Uterus (tissue), 4 donors: Measurements from ENCODE around the gene MS4A14. TPM values are rescaled to one million over a fixed set of nuclear protein-coding genes. Genes with fewer than 3 reads are reported as not detected.

ENCODE experiments used
- DNase-seq, 2 donors: peaks; one replicate each; pipeline ENCODE4 v3.0.0-alpha.2; 2019 to 2020
- H3K27ac ChIP-seq, 2 donors: fragments of 200-600 bp; sonication (generic); 1 replicate in 1 of 2; 2 replicates in 1 of 2; pipeline ENCODE4 v1.5.1; 2016 to 2018
- H3K27me3 ChIP-seq, 2 donors: fragments of 200-600 bp; sonication (generic); one replicate each; pipeline ENCODE4 v1.5.1; 2018 to 2019; ENCODE audit warnings: control low read depth in 1 of 2
- H3K36me3 ChIP-seq, 2 donors: fragments of 200-600 bp; sonication (generic); one replicate each; pipeline ENCODE4 v1.5.1; 2019; ENCODE audit warnings: control low read depth in 1 of 2
- H3K4me1 ChIP-seq, 2 donors: fragments of 200-600 bp; sonication (generic); one replicate each; pipeline ENCODE4 v1.5.1; 2018 to 2019; ENCODE audit warnings: control low read depth in 1 of 2
- H3K4me3 ChIP-seq, 2 donors: fragments of 200-600 bp; sonication (generic); 1 replicate in 1 of 2; 2 replicates in 1 of 2; pipeline ENCODE4 v1.5.1; 2018 to 2019; ENCODE audit warnings: mild to moderate bottlenecking in 1 of 2
- H3K9me3 ChIP-seq, 2 donors: fragments of 200-600 bp; sonication (generic); one replicate each; pipeline ENCODE4 v1.5.1; 2019; ENCODE audit warnings: control low read depth in 1 of 2
- POLR2A ChIP-seq, 2 donors: fragments of 450-650 bp; IDR thresholded peaks; one replicate each; pipeline ENCODE4 v1.6.1; 2016; ENCODE audit warnings: antibody characterized with exemption in 2 of 2, mild to moderate bottlenecking in 1 of 2, moderate library complexity in 1 of 2
- intact Hi-C: fragments of 100-400 bp; cut with DNase I; formaldehyde crosslinking; loops from one replicate; pipeline ENCODE4 v1.15.1; 2023; ENCODE audit warnings: low total_unique reads
- total RNA-seq, 4 donors: library from RNA; depleted of rRNA in 3 of 4; stranded (reverse); fragments of >200 nt in 3 of 4; gene quantifications; one replicate each; pipeline versions ENCODE4 v1.1.0 to v1.2.4, GENCODE V29; 2014 to 2023
- TF ChIP-seq, protein P1 (sequence below), 4 experiments: fragments of 200-600 bp in 2 of 4; fragments of 450-650 bp in 2 of 4; sonication (generic) in 2 of 4; IDR thresholded peaks; one replicate each; pipeline ENCODE4 v1.5.1; 2016 to 2019; ENCODE audit warnings: antibody characterized with exemption in 4 of 4, mild to moderate bottlenecking in 2 of 4, moderate library complexity in 1 of 4
- donor health status: DM: yes; HTN: yes; CAD: no.

The MS4A14 gene
- total RNA-seq, 4 donors from 2014 or later = 0.26 to 1.7 TPM; not detected in 2

DNA sequence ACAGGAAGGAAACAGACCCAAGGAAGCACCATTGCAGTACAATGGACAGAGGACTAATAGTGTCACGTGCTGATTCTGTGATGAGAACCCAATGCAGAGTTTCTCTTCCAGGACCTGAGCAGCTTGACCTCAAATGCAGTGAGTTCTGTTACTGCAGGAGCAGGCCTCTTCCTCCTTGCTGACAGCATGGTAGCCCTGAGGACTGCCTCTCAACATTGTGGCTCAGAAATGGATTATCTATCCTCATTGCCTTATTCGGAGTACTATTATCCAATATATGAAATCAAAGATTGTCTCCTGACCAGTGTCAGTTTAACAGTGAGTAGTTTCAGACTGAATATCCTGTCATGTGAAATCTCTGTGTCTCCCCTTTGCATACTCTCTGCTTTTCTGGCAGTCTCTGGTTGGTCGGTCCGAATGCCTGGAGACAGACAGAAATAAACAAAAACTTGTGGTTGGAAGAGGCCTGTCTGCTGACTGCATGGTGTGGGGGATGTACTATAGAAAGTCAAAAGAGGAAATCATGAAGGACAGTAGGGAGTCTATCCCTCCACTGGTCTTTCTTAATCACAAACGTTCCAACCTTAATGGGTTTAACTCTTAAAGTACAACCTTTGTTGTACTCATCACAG is 6.9 kb upstream of the MS4A14 start:
- H3K27me3 ChIP-seq = no peaks in the 10 kb centered on the region
- no peak for TF ChIP-seq POLR2A (IDR thresholded peaks at IDR 0.05)
- TF ChIP-seq, protein P1, sequence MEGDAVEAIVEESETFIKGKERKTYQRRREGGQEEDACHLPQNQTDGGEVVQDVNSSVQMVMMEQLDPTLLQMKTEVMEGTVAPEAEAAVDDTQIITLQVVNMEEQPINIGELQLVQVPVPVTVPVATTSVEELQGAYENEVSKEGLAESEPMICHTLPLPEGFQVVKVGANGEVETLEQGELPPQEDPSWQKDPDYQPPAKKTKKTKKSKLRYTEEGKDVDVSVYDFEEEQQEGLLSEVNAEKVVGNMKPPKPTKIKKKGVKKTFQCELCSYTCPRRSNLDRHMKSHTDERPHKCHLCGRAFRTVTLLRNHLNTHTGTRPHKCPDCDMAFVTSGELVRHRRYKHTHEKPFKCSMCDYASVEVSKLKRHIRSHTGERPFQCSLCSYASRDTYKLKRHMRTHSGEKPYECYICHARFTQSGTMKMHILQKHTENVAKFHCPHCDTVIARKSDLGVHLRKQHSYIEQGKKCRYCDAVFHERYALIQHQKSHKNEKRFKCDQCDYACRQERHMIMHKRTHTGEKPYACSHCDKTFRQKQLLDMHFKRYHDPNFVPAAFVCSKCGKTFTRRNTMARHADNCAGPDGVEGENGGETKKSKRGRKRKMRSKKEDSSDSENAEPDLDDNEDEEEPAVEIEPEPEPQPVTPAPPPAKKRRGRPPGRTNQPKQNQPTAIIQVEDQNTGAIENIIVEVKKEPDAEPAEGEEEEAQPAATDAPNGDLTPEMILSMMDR (IDR thresholded peaks at IDR 0.05) = no peak
- no peaks in the 10 kb centered on the region for H3K4me1 ChIP-seq
- H3K9me3 ChIP-seq = no peaks in the 10 kb centered on the region
- no peak overlapping the region for H3K27ac ChIP-seq
- no peaks in the 10 kb centered on the region for H3K36me3 ChIP-seq
- intact Hi-C loops = no loop called here
- H3K4me3 ChIP-seq = no peak overlapping the region
- DNase-seq = no peak

DNA sequence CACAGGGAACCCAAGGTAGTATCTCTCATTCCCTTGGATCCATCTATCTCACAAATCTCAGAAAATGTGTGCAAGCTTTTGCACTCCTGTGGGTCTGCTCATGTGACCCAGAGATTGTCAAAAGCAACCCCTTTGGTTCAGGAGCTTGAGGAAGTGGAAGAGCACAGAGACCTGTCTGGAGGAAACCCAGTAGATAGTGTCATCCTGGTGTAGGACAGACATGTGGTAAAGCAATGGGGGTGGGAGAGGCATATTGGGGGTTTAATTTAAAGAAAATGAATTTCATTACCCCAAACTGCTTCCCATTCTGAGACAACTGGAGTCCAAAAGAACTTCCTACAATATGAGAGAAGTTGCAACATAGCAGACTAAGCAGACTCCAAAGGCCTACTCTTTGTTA is 5.8 kb upstream of the MS4A14 start:
- Histone ChIP-seq H3K36me3 (no peaks in the 10 kb centered on the region), H3K4me3 (no peak overlapping the region), H3K27ac (no peak overlapping the region), H3K27me3 (no peaks in the 10 kb centered on the region), H3K4me1 (no peaks in the 10 kb centered on the region), H3K9me3 (no peaks in the 10 kb centered on the region)
- no peak for DNase-seq
- TF ChIP-seq, protein P1 (IDR thresholded peaks at IDR 0.05) = no peak
- no peak for TF ChIP-seq POLR2A (IDR thresholded peaks at IDR 0.05)
- intact Hi-C loops = no loop called here

DNA sequence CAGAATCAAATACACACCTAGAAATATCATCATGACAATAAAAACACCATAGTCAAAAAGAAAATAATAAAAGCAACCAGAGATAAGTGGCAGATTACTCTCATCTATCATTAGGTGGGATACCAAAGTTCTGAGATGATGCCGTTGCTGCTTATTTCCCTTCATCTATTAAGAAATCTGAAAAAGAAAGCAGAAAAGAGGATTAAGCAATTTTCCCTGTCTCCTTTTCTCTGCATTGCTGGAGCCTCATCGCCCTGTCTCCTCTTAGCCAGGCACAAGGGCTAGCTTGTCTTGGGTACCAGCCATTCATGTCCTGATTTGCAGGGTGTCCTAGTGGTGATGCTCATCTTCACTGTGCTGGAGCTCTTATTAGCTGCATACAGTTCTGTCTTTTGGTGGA is 3.9 kb upstream of the MS4A14 start:
- Histone ChIP-seq H3K27ac (no peak overlapping the region), H3K36me3 (no peaks in the 10 kb centered on the region), H3K4me1 (no peaks in the 10 kb centered on the region), H3K4me3 (no peak overlapping the region), H3K9me3 (no peaks in the 10 kb centered on the region), H3K27me3 (no peaks in the 10 kb centered on the region)
- intact Hi-C loops = no loop called here
- no peak for TF ChIP-seq POLR2A (IDR thresholded peaks at IDR 0.05)
- TF ChIP-seq, protein P1 (IDR thresholded peaks at IDR 0.05) = no peak
- no peak for DNase-seq

DNA sequence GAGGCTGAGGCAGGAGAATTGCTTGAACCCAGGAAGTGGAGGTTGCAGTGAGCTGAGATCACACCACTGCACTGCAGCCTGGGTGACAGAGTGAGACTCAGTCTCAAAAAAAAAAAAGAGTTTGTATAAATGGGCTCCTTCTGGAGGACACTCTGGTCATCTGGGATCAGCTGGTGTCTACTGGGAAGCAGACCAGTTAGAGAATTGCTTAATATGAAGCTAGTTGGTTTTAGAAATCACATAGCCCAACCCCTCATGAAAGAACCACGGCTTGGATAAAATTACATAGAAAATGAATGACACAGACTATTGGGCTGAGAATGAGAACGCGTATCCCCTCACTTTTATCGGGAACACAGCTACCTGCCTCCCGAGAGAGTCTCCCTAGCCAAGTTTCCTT is 3.2 kb upstream of the MS4A14 start:
- intact Hi-C loops = no loop called here
- TF ChIP-seq, protein P1 (IDR thresholded peaks at IDR 0.05) = no peak
- TF ChIP-seq POLR2A (IDR thresholded peaks at IDR 0.05) = no peak
- DNase-seq = no peak

DNA sequence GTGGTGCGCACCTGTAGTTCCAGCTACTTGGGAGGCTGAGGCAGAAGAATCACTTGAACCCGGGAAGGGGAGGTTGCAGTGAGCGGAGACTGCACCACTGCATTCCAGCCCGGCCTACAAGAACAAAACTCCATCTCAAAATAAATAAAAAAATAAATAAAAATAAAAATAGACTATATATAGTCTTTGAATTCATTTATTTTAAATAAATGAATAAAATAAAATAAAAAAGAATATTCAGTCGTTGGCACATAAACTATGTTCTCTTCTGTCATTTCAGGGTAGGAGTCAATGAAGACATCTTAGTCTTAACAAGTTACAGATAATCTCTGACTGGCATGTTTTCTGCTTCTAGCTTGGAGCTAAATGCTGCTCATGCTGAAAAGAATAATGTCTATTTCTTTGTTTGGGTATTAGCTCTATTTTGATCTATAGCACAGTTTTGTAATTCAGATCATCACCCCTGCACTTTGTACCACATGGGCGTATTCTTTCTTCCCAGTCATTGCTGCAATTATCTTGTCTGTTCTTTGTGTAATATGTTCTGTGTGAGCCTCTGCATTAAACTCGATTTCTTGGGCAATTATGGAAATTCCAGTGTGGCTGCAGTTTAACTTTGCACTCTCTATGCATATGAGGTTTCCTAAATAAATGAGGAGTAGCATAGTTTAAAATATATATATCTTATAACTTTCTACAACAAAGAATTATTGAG is 1.4 kb upstream of the MS4A14 start:
- Histone ChIP-seq H3K27me3 (no peaks in the 10 kb centered on the region), H3K4me1 (no peaks in the 10 kb centered on the region), H3K27ac (no peak overlapping the region), H3K4me3 (no peak overlapping the region), H3K36me3 (no peaks in the 10 kb centered on the region), H3K9me3 (no peaks in the 10 kb centered on the region)
- TF ChIP-seq, protein P1 (IDR thresholded peaks at IDR 0.05) = no peak
- no peak for TF ChIP-seq POLR2A (IDR thresholded peaks at IDR 0.05)
- no peak for DNase-seq
- intact Hi-C loops = no loop called here

More for the DNA sequence above, 3.2 kb upstream of the MS4A14 start:
- H3K9me3 ChIP-seq = no peaks in the 10 kb centered on the region
- no peaks in the 10 kb centered on the region for H3K27me3 ChIP-seq
- no peak overlapping the region for H3K4me3 ChIP-seq
- no peaks in the 10 kb centered on the region for H3K4me1 ChIP-seq
- H3K36me3 ChIP-seq = no peaks in the 10 kb centered on the region
- no peak overlapping the region for H3K27ac ChIP-seq
